GM19324 (cell line): ENCODE data around the gene NOL12.

Experiments
- ATAC-seq: cut with Tn5 transposase; IDR thresholded peaks from one replicate; pipeline ENCODE4 v1.9.1; 2021; ENCODE audit warnings: mild to moderate bottlenecking, moderate library complexity; ENCODE audit not compliant: unreplicated experiment, low FRiP score

The NOL12 gene

GRCh38 chr22:37659066-37659896, 26.9 kb upstream of the NOL12 start:
- ATAC-seq: peak; percentile 24

GRCh38 chr22:37659897-37660708, 26.0 kb upstream of the NOL12 start:
- ATAC-seq: no peak

- ATAC-seq: no peak
Measured at GRCh38 chr22:37660709-37661045, 25.5 kb upstream of the NOL12 start.

GRCh38 chr22:37661160-37661924, 24.8 kb upstream of the NOL12 start:
- ATAC-seq: no peak

GRCh38 chr22:37662039-37662438, 24.1 kb upstream of the NOL12 start:
- ATAC-seq: no peak

GRCh38 chr22:37663521-37664140, 22.5 kb upstream of the NOL12 start:
- ATAC-seq: no peak

- ATAC-seq: no peak
Measured at GRCh38 chr22:37664249-37665101, 21.7 kb upstream of the NOL12 start.

GRCh38 chr22:37665487-37665886, 20.7 kb upstream of the NOL12 start:
- ATAC-seq: no peak

- ATAC-seq: no peak
Measured at GRCh38 chr22:37669586-37669985, 16.6 kb upstream of the NOL12 start.

- ATAC-seq: no peak
Measured at GRCh38 chr22:37672206-37672919, 13.8 kb upstream of the NOL12 start.

GRCh38 chr22:37672920-37673455, 13.2 kb upstream of the NOL12 start:
- ATAC-seq: no peak

- ATAC-seq: no peak
Measured at GRCh38 chr22:37674248-37674647, 11.9 kb upstream of the NOL12 start.

- ATAC-seq: peak; percentile 55
Measured at GRCh38 chr22:37674951-37675929, 10.9 kb upstream of the NOL12 start, which contains the start of gene LGALS1. Gene LGALS1 (plus strand): TSS chr22:37675636. CDS start chr22:37675703, 67 bp downstream.

GRCh38 chr22:37675930-37676735, 10.0 kb upstream of the NOL12 start:
- ATAC-seq: no peak

- ATAC-seq: peak; percentile 53
Measured at GRCh38 chr22:37676736-37677492, 9.2 kb upstream of the NOL12 start.

- no peak for ATAC-seq
Measured at GRCh38 chr22:37677493-37677974, 8.6 kb upstream of the NOL12 start.
